Measurements from ENCODE around the gene CHMP3. TPM values are rescaled to one million over a fixed set of nuclear protein-coding genes. Genes with fewer than 3 reads are reported as not detected.

CHMP3 gene
- total RNA-seq, 1 experiment from 2014 or later = 63.4 TPM

DNA sequence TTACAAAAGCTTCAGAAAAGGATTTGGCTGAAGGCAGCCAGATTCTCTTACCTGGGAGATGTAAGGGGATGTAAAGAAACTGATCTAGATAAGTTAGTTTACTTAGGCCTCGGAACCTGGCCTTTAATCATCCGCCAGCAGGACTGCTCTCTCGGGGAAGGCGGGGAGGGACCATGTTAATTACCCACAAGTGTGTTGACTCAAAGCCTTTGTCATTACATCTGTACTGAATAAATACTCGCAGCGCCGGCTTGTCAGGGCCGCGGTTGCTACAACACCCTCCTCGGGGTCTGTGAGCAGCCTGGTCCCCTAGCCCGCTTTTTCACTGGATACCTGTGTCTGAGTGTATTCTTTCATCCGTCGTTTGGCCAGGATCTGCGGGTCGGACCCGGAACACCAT lies 6.7 kb downstream of the CHMP3 start:
- H3K4me2 ChIP-seq (ENCODE audit: low read length) = no peak overlapping the region
- no peak for DNase-seq (ENCODE audit: low read depth, low spot score)
- H3K79me2 ChIP-seq (ENCODE audit: insufficient read depth, low read length) = peaks cover 91% of the 10 kb centered on the region
- ChIA-PET RAD21 (ENCODE audit: low non-redundant PET in 1 of 2, low total read pairs in 2 of 2, uncharacterized antibody in 2 of 2, unreplicated experiment in 2 of 2) (no interaction called here), CTCF (no interaction called here), POLR2A (no interaction called here)
- no peak for ATAC-seq
- H3K27me3 ChIP-seq (ENCODE audit: insufficient read depth, low read length) = no peaks in the 10 kb centered on the region
- no peak overlapping the region for H3K27ac ChIP-seq (ENCODE audit: low read depth, low read length)
- no peak overlapping the region for H3K4me3 ChIP-seq (replicated peaks in 1 of 2; ENCODE audit: low read depth in 1 of 2, low read length in 2 of 2)
- no peak overlapping the region for H2AFZ ChIP-seq (ENCODE audit: low read depth, low read length, poor library complexity, severe bottlenecking)
- intact Hi-C loops (cut with micrococcal nuclease) = no loop called here
- no TSS peak for BruUV-seq (replicated peaks)
- no peaks in the 10 kb centered on the region for H3K9me2 ChIP-seq (ENCODE audit: insufficient read depth)
- no peaks in the 10 kb centered on the region for H4K20me1 ChIP-seq (ENCODE audit: insufficient read depth)
- H3K36me3 ChIP-seq (ENCODE audit: control insufficient read depth in 1 of 2, insufficient read depth in 2 of 2, low read length in 2 of 2) = no peaks in the 10 kb centered on the region; a peak in 1 of 4 replicates
- TF ChIP-seq, protein P1, sequence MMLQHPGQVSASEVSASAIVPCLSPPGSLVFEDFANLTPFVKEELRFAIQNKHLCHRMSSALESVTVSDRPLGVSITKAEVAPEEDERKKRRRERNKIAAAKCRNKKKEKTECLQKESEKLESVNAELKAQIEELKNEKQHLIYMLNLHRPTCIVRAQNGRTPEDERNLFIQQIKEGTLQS (IDR thresholded peaks at IDR 0.05) = no peak
- TF ChIP-seq POLR2AphosphoS5 (IDR thresholded peaks at IDR 0.05; ENCODE audit: low read depth, low read length) (no peak), FOSL1 (IDR thresholded peaks at IDR 0.05; ENCODE audit: low read depth) (no peak), YY1 (IDR thresholded peaks at IDR 0.05; ENCODE audit: extremely low read depth, insufficient replicate concordance, low read depth, low read length) (no peak), POLR2A (IDR thresholded peaks at IDR 0.05; ENCODE audit: borderline replicate concordance, extremely low read depth, insufficient read depth, insufficient read length) (no peak), CBX3 (IDR thresholded peaks at IDR 0.05; ENCODE audit: low read depth) (no peak)
- 0 out of 4 replicates have a peak, but pooled peaks cover 0 to under 1% of the 10 kb centered on the region in 2 experiments for H3K4me1 ChIP-seq (ENCODE audit: control insufficient read depth in 1 of 2, insufficient read depth in 2 of 2, low read length in 2 of 2)
- H3K9ac ChIP-seq (ENCODE audit: low read length) = no peak overlapping the region
- no peaks in the 10 kb centered on the region for H3K9me3 ChIP-seq (ENCODE audit: control insufficient read depth in 1 of 2, insufficient read depth in 1 of 2, low read depth in 1 of 2, low read length in 2 of 2)

DNA sequence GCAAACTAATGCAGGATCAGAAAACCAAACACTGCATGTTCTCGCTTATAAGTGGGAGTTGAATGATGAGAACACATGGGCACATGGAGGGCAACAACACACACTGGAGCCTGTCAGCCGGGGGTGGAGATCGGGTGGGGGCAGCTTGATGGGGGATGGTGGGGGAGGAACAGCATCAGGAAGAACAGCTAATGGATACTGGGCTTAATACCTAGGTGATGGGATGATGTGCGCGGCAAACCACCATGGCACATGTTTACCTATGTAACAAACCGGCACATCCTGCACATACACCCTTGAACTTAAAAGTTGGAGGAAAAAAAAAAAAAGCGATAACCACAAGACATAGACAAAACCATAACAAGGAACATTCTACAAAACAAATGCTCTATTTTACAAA lies 10.4 kb downstream of the CHMP3 start:
- RAD21 ChIA-PET (ENCODE audit: low non-redundant PET in 1 of 2, low total read pairs in 2 of 2, uncharacterized antibody in 2 of 2, unreplicated experiment in 2 of 2) = no interaction called here
- TF ChIP-seq, protein P1 (IDR thresholded peaks at IDR 0.05) = no peak
- TF ChIP-seq SP1 (IDR thresholded peaks at IDR 0.05; ENCODE audit: low read depth) (no peak), FOSL1 (IDR thresholded peaks at IDR 0.05; ENCODE audit: low read depth) (no peak), EZH2 (IDR thresholded peaks at IDR 0.05) (no peak), ELF1 (IDR thresholded peaks at IDR 0.05; ENCODE audit: borderline replicate concordance, low read depth) (no peak), YY1 (IDR thresholded peaks at IDR 0.05; ENCODE audit: extremely low read depth, insufficient replicate concordance, low read depth, low read length) (no peak), JUND (IDR thresholded peaks at IDR 0.05) (no peak), EZH2phosphoT487 (IDR thresholded peaks at IDR 0.05; ENCODE audit: borderline replicate concordance) (no peak), SIN3A (IDR thresholded peaks at IDR 0.05; ENCODE audit: low read depth) (no peak), POLR2AphosphoS5 (IDR thresholded peaks at IDR 0.05; ENCODE audit: low read depth, low read length) (no peak), EGR1 (IDR thresholded peaks at IDR 0.05; ENCODE audit: low read depth) (no peak), ZFX (IDR thresholded peaks at IDR 0.05) (no peak), SRF (IDR thresholded peaks at IDR 0.05; ENCODE audit: low read depth) (no peak), CEBPB (IDR thresholded peaks at IDR 0.05; ENCODE audit: low read depth) (no peak), ZNF274 (IDR thresholded peaks at IDR 0.05; ENCODE audit: low read depth, low read length) (no peak)
- TF ChIP-seq, protein P2, sequence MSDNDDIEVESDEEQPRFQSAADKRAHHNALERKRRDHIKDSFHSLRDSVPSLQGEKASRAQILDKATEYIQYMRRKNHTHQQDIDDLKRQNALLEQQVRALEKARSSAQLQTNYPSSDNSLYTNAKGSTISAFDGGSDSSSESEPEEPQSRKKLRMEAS (IDR thresholded peaks at IDR 0.05) = no peak
- TF ChIP-seq, protein P3, sequence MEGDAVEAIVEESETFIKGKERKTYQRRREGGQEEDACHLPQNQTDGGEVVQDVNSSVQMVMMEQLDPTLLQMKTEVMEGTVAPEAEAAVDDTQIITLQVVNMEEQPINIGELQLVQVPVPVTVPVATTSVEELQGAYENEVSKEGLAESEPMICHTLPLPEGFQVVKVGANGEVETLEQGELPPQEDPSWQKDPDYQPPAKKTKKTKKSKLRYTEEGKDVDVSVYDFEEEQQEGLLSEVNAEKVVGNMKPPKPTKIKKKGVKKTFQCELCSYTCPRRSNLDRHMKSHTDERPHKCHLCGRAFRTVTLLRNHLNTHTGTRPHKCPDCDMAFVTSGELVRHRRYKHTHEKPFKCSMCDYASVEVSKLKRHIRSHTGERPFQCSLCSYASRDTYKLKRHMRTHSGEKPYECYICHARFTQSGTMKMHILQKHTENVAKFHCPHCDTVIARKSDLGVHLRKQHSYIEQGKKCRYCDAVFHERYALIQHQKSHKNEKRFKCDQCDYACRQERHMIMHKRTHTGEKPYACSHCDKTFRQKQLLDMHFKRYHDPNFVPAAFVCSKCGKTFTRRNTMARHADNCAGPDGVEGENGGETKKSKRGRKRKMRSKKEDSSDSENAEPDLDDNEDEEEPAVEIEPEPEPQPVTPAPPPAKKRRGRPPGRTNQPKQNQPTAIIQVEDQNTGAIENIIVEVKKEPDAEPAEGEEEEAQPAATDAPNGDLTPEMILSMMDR (IDR thresholded peaks at IDR 0.05 in 2 of 3, conservative IDR thresholded peaks at IDR 0.05 in 1 of 3; ENCODE audit: borderline replicate concordance in 1 of 3, insufficient read depth in 1 of 3, low read depth in 2 of 3, low read length in 2 of 3) = no peak

More for the DNA sequence above, 10.4 kb downstream of the CHMP3 start:
- Histone ChIP-seq H3K9me3 (ENCODE audit: control insufficient read depth in 1 of 2, insufficient read depth in 1 of 2, low read depth in 1 of 2, low read length in 2 of 2) (peaks cover 0 to 4% of the 10 kb centered on the region in 2 experiments; a peak in 2 of 4 replicates), H3K27ac (ENCODE audit: low read depth, low read length) (no peak overlapping the region), H3K4me2 (ENCODE audit: low read length) (no peak overlapping the region), H3K9me2 (ENCODE audit: insufficient read depth) (no peaks in the 10 kb centered on the region), H4K20me1 (ENCODE audit: insufficient read depth) (no peaks in the 10 kb centered on the region), H3K27me3 (ENCODE audit: insufficient read depth, low read length) (no peaks in the 10 kb centered on the region), H3K9ac (ENCODE audit: low read length) (no peak overlapping the region), H3K4me3 (replicated peaks in 1 of 2; ENCODE audit: low read depth in 1 of 2, low read length in 2 of 2) (no peak overlapping the region), H3K79me2 (ENCODE audit: insufficient read depth, low read length) (peaks cover 73% of the 10 kb centered on the region), H2AFZ (ENCODE audit: low read depth, low read length, poor library complexity, severe bottlenecking) (no peak overlapping the region), H3K4me1 (ENCODE audit: control insufficient read depth in 1 of 2, insufficient read depth in 2 of 2, low read length in 2 of 2) (no peaks in the 10 kb centered on the region), H3K36me3 (ENCODE audit: control insufficient read depth in 1 of 2, insufficient read depth in 2 of 2, low read length in 2 of 2) (no peaks in the 10 kb centered on the region)
- no TSS peak for BruUV-seq (replicated peaks)
- intact Hi-C loops (cut with micrococcal nuclease) = no loop called here
- ChIA-PET CTCF (no interaction called here), POLR2A (no interaction called here)
- DNase-seq (ENCODE audit: low read depth, low spot score) = no peak
- no peak for ATAC-seq

Measured in HCT116 (cell line).